ENCODE data around the gene MCC.

Gene MCC

DNA sequence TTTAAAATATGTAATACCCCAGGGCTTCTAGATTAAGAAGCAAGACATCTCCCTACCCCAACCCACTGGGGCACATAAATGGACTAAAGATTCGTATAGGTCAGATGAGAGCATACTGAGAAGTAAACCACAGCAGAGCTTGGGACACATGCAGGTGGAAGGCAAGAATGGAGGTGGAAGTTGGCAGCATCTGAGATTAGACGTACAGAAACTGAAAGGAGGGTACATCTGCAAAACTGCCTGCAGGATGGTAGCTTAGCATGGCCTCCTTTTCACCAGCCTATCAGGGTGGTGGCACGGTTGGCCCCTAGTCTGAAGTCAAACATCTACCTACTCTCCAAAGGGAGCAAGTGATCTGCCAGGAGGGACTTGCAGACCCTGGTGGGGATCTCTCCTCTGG lies 235.2 kb downstream of the MCC start:
- no peak for DNase-seq (ENCODE audit: low read depth in 2 of 2, low spot score in 1 of 2)

GRCh38 chr5:113252066-113252465 lies 236.2 kb downstream of the MCC start:
- no peak for DNase-seq (ENCODE audit: low read depth in 2 of 2, low spot score in 1 of 2)

DNA sequence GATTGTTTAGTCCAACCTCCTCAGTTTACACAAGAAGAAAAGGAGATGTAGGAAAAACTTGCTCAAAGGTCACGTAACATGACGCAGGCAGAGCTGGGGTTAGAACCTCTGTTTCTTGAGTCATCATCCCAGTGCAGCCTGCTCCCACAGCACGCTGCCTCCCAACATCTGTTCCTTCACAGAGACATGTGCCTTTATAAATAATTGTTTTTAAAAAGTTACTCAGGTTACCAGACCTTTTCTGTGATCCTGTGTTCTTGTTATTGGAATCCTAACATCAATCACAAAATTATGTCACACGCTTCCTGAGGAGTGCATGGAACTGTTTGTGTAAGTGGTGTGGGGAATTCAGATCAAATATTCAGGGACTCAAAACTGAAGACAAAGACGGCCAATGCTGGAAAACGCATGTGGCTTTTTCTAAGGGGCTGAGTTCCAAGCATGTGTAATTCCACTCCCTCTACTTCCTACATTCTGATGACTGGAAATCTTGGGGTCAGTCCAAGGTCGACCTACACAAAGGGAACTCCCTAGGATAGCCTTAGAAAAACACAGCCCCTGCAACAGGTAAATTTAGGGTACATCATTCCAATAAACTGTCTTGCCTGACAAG lies 237.8 kb downstream of the MCC start:
- DNase-seq (ENCODE audit: low read depth in 2 of 2, low spot score in 1 of 2) = no peak

GRCh38 chr5:113249206-113249605 lies 239.0 kb downstream of the MCC start:
- DNase-seq (ENCODE audit: low read depth in 2 of 2, low spot score in 1 of 2) = no peak

- no peak for DNase-seq (ENCODE audit: low read depth in 2 of 2, low spot score in 1 of 2)
Observed at GRCh38 chr5:113246361-113246870, 241.8 kb downstream of the MCC start.

DNA sequence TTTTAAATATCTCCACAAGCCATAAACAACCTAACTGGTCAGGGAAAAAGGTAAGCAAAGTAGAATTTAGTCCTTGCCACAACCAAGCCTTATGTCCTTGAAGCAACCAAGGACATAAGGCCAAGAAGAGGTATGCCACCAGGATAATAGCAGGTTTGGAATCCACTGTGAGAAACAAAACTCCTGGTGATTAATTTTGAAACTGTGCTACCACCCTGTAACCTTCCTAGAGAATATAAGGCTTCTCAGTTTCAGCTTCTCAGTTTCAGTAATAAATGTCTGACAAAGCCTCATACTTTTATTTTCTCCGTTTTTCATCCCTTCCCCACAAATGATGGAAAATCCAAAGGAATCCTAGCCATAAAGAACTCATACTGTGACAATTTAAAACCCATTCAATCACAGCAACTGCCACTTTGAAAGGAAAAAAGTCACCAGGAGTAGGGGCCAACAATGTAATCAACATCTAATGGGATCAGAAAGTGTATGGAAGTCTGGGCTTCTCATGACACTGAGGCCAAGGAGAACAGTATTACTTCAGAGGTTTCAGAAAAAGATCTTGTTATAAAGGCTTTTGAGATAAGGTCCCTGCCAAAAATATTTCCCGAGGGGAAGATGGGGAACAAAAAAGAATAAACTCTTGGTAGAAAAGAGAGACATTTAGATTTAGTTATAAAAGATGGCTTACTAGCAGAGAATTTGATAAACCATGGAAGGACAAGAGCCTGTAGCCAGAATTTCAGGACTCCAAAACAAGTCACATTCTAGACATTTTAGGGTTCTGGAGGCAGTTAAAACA lies 242.6 kb downstream of the MCC start:
- no peak for DNase-seq (ENCODE audit: low read depth in 2 of 2, low spot score in 1 of 2)

- no peak for DNase-seq (ENCODE audit: low read depth in 2 of 2, low spot score in 1 of 2)
Observed at GRCh38 chr5:113244966-113245365, 243.3 kb downstream of the MCC start.

DNA sequence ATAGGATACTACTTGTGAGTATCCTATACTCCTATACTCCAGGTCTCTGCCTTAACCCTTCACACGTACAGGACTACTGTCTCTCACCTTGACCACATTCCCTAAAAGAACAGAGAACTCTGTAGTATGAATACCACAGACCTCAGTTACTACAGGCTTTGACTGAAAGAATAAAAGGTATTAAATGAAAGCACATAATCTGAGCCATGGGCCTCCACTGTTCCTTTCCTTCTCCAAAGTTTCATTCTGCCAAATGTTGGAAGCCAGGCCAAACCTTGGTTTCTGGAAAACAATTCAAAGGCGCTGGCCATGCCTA lies 244.9 kb downstream of the MCC start:
- DNase-seq (ENCODE audit: low read depth in 2 of 2, low spot score in 1 of 2) = no peak

GRCh38 chr5:113242481-113243348 lies 245.5 kb downstream of the MCC start:
- no peak for DNase-seq (ENCODE audit: low read depth in 2 of 2, low spot score in 1 of 2)

DNA sequence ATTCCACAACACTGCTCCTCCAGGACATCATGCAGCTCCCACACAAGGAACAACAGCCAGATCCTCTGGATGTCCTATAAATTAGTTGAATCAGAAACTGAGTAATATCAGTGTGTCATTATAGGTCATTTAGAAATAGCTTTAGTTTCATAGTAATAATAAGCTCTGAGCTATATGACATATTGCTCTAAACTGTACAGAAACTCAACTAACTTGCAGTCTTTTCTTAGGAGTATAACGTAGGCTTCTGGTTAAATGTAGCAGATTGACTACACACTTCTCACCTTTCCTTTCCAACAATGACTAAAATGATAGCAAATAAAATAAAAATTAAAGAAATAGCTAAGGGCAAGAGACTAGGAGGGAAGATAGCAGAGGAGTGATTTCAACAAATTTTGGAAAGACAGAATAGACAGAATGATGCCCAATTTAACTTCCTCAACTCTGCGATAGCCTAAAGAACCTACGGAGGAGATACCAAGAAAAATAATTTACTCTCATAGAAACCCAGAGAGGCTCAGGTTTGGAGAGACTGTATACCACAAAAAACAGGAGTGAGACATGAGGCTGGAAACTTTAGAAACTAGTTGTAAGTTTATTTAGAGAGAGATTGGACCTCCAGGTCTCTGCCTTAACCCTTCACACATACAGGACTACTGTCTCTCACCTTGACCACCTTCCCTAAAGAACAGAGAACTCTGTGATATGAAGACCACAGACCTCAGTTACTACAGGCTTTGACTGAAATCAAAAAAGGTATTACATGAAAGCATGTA lies 247.1 kb downstream of the MCC start:
- DNase-seq (ENCODE audit: low read depth in 2 of 2, low spot score in 1 of 2) = no peak

GRCh38 chr5:113240032-113240431 lies 248.2 kb downstream of the MCC start:
- no peak for DNase-seq (ENCODE audit: low read depth in 2 of 2, low spot score in 1 of 2)

- DNase-seq (ENCODE audit: low read depth in 2 of 2, low spot score in 1 of 2) = no peak
Observed at GRCh38 chr5:113237893-113238292, 250.4 kb downstream of the MCC start.

DNA sequence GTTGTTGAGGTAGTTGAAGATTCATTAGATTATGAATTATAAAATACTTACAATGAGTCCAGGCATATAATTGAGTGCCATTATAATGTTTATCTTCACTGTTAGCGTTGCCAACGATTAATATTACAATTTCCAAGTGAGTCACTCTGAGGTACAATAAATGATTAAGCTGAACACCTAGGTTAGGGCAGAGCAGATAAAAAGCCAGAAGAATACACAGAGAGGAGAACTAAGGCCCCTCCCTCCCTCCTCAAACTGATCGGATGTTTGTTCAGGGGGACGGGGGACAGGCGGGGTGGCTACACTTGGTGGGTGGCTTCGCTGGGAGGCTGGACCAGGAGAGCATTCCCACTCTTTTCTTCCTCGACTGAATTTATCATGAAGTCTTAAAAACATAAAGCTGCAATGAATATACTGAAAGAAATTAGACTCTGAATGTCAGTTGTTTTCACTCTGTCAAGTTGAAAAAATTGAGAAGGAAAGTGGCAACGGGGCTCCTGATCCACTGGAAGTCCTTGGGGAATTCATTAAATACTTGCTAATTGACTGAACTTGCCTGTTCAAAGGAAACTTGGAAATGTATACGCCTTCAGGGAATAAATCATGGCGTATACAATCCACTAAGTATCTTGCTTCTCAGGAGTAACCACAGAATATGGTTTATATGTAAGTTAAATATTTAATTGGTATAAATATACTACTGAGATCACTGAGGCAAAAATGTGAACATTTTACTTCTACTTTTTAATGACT lies 251.5 kb downstream of the MCC start:
- no peak for DNase-seq (ENCODE audit: low read depth in 2 of 2, low spot score in 1 of 2)

DNA sequence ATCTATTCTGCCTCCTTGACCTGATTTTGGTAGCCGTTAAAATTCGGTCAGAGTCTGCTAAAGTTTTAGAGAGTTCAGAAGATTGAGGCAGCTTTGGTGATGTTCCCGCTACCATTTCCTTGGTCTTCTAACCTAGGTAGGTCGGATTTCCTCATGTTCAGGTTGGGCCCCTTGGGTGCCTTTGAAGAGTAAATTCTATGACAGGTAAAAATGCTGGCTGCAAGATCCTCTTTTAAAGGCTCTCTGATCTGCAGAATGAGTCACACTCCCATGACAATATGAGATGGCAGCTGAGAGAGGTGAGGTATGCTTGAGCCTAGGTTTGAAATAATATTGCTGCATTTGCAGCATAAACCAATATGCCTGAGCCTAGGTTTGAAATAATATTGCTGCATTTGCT lies 252.4 kb downstream of the MCC start:
- no peak for DNase-seq (ENCODE audit: low read depth in 2 of 2, low spot score in 1 of 2)

- DNase-seq (ENCODE audit: low read depth in 2 of 2, low spot score in 1 of 2) = no peak
Observed at GRCh38 chr5:113234546-113234945, 253.7 kb downstream of the MCC start.

- DNase-seq (ENCODE audit: low read depth in 2 of 2, low spot score in 1 of 2) = no peak
Observed at GRCh38 chr5:113233606-113234005, 254.6 kb downstream of the MCC start.

DNA sequence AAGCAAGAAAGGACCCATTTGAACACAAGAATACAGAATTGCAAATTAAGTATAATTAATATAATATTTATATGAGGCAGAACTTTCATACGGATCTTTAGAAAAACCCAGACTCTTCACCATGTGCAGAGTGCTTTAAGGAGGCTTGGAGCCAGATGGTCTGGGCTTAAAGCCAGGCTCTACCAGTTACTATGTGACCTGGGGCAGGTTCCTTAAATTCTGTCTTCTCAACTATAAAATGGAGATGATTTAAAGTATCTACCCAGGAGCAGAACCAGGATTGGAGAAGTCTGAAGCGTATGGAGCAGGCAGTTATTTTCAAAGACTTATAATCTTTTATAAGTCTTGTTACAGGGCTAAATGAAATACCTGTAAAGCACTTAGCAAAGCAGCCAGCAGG lies 255.6 kb downstream of the MCC start:
- no peak for DNase-seq (ENCODE audit: low read depth in 2 of 2, low spot score in 1 of 2)

GRCh38 chr5:113232221-113232620 lies 256.0 kb downstream of the MCC start:
- no peak for DNase-seq (ENCODE audit: low read depth in 2 of 2, low spot score in 1 of 2)

- no peak for DNase-seq (ENCODE audit: low read depth in 2 of 2, low spot score in 1 of 2)
Observed at GRCh38 chr5:113231653-113232000, 256.6 kb downstream of the MCC start.

All from stimulated activated CD8-positive, alpha-beta memory T cell treated with anti-CD3 and anti-CD28 coated beads, Interleukin-4, amount 100 ng/mL, for 4 hours (primary cell).